DMS153 treated with DMSO at 0.1 percent for 48 hours (cell line): ENCODE measurements around the gene HBM.
"Not testable (repeated sequence)": the region's sequence is repeated elsewhere in the genome, so short reads cannot be mapped to it uniquely, and the experiment has no call there.

Experiments used
- DNase-seq: peaks from one replicate; lab custom pipeline; 2025; ENCODE audit not compliant: unreplicated experiment; lab: John Stamatoyannopoulos, UW

Gene HBM

GRCh38 chr16:144797-145252 lies 21.0 kb upstream of the HBM start:
- no peak for DNase-seq

GRCh38 chr16:146646-147045 lies 19.1 kb upstream of the HBM start:
- no peak for DNase-seq

DNA sequence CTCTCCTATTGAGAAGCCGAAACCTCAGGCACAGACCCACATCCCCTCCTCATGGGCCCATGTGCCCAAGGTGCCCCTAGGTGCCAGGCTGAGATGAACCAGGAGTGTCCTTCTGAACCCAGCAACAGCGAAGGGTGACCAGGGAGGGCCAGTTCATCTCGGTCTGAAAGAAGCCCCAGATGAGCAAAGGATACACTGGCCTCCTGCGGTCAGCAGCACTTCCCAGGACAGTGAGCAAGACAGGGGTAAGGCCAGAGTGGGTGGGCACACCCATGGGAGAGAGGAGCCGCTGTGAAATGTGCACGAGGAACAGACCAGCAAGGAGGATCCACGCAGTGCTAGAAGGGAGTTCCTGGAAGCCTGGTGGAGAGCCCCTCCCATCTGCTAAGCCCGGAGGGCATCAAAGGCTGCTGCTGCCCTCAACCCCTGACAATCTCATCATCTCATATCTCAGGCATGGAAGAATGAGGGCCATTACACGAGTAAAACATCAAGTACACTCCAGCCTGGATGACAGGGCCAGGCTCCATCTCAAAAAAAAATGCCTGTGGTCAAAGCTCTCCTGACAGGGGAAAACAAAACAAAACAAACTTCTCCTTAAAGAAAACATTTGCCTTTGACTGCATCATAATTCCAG lies 16.6 kb upstream of the HBM start:
- DNase-seq: no peak

DNA sequence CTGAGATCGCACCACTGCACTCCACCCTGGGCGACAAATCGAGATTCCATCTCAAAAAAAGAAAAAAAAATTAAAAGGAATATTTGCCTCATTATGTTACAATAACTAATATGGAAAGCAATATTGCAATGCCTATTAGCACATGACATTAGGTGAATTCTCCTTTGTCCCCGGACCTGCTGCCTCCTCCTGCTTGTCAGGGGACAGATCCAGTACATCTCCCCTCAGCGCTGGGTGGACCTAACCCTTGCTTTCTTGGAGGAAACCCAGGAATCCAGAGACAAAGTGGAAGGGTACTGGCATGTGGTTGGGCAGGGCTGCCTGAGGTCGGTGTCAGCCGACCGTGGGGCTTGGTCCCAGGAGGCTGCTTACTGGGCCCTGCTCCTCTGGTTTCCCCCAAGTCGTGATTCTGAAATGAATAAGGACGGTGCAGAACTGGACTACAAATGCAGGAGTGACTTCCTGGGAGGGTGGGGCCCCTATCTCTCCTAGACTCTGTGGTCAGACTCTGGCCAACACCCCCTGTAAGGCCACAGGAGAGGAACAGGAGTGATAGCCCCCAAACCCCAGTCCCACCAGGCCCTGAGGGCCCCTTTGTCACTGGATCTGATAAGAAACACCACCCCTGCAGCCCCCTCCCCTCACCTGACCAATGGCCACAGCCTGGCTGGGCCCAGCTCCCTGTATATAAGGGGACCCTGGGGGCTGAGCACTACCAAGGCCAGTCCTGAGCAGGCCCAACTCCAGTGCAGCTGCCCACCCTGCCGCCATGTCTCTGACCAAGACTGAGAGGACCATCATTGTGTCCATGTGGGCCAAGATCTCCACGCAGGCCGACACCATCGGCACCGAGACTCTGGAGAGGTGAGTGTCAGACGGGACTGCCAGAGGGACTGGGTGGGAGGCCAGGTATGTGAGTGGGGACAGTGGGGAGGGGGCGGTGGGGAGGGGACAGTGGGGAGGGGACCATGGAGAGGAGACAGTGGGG lies 13.3 kb upstream of the HBM start, which contains the start of gene HBZ:
Gene HBZ (plus strand): TSS at position 504 of the 988 bp plus-strand sequence. CDS start 266 bp downstream, at position 770.
- no peak for DNase-seq

DNA sequence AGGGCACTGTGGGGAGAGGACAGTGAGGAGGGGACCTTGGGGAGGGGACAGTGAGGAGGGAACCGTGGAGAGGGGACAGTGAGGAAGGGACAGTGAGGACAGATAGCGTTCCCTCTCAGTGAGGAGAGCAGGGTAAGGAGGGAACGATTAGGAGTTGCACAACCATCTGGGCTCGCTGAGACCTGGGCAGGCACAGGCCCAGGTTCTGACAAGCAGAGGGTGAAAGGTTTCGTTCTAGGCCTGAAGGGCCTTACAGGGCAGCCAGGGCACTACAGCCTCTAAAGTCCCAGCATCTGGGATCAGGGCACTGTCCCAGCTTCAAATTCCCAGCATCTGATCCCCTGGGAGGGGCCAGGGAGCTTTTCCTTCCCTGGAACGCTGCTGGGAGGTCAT lies 12.7 kb upstream of the HBM start:
- DNase-seq: not testable (repeated sequence)

DNA sequence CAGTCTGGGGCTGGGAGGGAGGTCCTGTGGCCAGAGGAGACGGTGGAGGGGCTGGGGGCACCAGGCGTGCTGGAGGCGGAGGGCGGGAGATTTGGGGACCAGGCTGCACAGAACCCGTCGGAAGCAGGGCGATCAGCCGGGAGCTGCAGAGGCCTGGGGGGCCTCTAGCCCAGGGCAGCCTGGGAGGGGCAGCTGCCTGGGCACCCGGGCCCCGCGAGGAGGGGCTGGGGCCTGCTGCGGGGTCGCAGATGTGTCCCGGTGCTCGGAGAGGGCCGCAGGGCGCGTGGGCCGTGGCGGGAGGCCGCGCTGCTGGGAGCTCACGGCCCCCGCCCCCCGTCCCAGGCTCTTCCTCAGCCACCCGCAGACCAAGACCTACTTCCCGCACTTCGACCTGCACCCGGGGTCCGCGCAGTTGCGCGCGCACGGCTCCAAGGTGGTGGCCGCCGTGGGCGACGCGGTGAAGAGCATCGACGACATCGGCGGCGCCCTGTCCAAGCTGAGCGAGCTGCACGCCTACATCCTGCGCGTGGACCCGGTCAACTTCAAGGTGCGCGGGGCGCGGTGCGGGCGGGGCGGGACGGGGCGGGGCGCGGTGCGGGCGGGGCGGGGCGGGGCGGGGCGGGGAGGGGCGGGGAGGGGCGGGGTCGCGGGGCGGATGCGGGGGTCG lies 12.1 kb upstream of the HBM start:
- not testable (repeated sequence) for DNase-seq

GRCh38 chr16:154217-155030 lies 11.4 kb upstream of the HBM start:
- DNase-seq: no peak

- DNase-seq: no peak
Measured at GRCh38 chr16:155031-155398, 10.8 kb upstream of the HBM start.

DNA sequence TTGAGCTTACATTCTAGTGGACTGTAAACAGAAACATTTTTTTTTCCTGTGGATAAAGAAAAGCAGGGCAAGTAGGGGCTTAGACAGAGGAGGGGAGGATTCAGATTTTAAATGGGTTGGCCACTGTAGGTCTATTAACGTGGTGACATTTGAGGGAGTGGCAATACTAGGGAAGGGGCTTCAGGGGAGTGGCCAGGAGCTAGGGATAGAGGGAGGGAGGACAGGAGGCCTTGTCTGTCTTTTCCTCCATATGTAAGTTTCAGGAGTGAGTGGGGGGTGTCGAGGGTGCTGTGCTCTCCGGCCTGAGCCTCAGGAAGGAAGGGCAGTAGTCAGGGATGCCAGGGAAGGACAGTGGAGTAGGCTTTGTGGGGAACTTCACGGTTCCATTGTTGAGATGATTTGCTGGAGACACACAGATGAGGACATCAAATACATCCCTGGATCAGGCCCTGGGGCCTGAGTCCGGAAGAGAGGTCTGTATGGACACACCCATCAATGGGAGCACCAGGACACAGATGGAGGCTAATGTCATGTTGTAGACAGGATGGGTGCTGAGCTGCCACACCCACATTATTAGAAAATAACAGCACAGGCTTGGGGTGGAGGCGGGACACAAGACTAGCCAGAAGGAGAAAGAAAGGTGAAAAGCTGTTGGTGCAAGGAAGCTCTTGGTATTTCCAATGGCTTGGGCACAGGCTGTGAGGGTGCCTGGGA lies 6.5 kb upstream of the HBM start:
- no peak for DNase-seq

DNA sequence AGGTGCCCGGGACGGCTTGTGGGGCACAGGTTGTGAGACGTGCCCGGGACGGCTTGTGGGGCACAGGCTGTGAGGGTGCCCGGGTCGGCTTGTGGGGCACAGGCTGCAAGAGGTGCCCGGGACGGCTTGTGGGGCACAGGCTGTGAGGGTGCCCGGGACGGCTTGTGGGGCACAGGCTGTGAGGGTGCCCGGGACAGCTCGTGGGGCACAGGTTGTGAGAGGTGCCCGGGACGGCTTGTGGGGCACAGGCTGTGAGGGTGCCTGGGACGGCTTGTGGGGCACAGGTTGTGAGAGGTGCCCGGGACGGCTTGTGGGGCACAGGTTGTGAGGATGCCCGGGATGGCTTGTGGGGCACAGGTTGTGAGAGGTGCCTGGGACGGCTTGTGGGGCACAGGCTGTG lies 5.5 kb upstream of the HBM start:
- DNase-seq: not testable (repeated sequence)

DNA sequence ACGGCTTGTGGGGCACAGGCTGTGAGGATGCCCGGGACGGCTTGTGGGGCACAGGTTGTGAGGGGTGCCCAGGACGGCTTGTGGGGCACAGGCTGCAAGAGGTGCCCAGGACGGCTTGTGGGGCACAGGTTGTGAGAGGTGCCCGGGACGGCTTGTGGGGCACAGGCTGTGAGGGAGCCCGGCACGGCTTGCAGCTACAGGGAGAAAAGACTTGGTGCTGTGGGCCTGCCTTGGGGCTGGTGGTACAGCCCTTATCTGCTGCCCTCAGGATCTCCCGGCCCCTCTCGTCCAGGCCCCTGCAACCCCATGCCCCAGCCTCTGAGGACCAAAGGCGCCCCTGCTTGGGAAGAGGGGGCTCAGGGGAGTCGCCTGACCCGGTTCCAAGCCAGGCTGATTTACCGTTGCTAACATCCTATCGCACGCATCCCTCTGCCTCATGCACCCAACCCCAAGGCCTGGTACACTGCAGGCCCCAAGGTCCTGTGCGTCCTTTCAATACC lies 5.0 kb upstream of the HBM start:
- no peak for DNase-seq

GRCh38 chr16:162271-162991 lies 3.3 kb upstream of the HBM start:
- no peak for DNase-seq

DNA sequence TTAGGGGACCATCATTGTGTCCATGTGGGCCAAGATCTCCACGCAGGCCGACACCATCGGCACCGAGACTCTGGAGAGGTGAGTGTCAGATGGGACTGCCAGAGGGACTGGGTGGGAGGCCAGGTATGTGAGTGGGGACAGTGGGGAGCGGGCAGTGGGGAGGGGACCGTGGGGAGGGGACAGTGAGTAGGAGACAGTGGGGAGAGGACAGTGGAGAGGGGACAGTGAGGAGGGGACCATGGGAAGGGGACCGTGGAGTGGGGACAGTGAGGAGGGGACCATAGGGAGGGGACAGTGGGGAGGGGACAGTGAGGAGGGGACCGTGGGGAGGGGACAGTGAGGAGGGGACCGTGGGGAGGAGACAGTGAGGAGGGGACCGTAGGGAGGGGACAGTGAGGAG lies 2.6 kb upstream of the HBM start:
- DNase-seq: not testable (repeated sequence)

- not testable (repeated sequence) for DNase-seq
Measured at GRCh38 chr16:163696-164095, 2.1 kb upstream of the HBM start.

DNA sequence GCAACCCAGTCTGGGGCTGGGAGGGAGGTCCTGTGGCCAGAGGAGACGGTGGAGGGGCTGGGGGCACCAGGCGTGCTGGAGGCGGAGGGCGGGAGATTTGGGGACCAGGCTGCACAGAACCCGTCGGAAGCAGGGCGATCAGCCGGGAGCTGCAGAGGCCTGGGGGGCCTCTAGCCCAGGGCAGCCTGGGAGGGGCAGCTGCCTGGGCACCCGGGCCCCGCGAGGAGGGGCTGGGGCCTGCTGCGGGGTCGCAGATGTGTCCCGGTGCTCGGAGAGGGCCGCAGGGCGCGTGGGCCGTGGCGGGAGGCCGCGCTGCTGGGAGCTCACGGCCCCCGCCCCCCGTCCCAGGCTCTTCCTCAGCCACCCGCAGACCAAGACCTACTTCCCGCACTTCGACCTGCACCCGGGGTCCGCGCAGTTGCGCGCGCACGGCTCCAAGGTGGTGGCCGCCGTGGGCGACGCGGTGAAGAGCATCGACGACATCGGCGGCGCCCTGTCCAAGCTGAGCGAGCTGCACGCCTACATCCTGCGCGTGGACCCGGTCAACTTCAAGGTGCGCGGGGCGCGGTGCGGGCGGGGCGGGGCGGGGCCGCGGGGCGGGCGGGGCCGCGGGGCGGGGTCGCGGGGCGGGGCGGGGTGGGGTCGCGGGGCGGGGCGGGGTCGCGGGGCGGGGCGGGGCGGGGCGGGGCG lies 1.5 kb upstream of the HBM start:
- DNase-seq: not testable (repeated sequence)

DNA sequence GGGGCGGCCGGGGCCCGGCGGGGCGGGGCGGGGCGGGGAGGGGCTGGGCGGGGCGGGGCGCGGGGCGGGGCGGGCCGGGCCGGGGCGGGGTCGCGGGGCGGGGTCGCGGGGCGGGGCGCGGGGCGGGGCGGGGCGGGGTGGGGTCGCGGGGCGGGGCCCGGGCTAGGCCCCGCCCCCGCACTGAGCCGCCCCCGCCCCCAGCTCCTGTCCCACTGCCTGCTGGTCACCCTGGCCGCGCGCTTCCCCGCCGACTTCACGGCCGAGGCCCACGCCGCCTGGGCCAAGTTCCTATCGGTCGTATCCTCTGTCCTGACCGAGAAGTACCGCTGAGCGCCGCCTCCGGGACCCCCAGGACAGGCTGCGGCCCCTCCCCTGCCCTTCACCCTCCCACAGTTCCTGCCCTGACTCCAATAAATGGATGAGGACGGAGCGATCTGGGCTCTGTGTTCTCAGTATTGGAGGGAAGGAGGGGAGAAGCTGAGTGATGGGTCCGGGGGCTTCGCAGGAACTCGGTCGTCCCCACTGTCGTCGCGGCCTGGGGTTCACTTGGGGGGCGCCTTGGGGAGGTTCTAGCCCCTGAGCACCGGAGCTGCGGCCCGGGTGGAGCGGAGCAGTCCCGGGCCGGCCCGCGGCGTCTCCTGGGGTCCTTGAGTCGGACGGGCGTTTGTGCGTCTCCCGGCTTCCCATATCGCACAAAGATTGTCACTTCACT lies 795 bp upstream of the HBM start:
- no peak for DNase-seq

DNA sequence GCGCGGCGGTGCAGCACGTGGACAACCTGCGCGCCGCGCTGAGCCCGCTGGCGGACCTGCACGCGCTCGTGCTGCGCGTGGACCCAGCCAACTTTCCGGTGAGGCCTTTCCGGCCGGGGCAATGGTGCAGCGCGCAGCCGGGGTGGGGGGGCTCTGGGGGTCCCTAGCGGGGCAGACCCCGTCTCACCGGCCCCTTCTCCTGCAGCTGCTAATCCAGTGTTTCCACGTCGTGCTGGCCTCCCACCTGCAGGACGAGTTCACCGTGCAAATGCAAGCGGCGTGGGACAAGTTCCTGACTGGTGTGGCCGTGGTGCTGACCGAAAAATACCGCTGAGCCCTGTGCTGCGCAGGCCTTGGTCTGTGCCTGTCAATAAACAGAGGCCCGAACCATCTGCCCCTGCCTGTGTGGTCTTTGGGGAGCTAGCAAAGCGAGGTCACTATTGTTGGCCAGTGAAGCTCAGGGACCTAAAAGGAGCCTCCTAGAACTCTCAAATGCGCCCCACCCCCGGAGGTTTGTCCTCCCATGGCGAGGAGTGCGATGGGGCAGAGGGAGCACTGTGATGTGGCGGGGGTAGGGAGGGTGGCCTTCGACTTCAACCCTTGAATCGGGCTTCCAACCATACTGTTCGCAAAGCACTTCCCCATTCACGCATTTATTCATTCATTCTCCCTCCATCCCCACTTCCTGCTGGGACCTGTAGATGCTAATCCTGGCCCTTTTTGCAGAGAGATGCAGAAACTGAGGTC lies 770 bp downstream of the HBM start:
- DNase-seq: no peak
